ENCODE measurements around the gene KRT26.

GRCh38 chr17:40724656-40725055, 47.3 kb downstream of the KRT26 start:
- TF ChIP-seq CTCF (IDR thresholded peaks at IDR 0.05) = no peak
- TF ChIP-seq MAX (IDR thresholded peaks at IDR 0.05) = no peak
- TF ChIP-seq BHLHE40 (IDR thresholded peaks at IDR 0.05; ENCODE audit: low read depth, low read length) = no peak
- no peak for TF ChIP-seq EP300 (IDR thresholded peaks at IDR 0.05)
- no peak for TF ChIP-seq ZFP36 (IDR thresholded peaks at IDR 0.05; ENCODE audit: borderline replicate concordance, partially characterized antibody)
- TF ChIP-seq NPAS2 (CRISPR knock-in tag; IDR thresholded peaks at IDR 0.05; ENCODE audit: borderline replicate concordance) = no peak
- no peak for TF ChIP-seq RFX5 (IDR thresholded peaks at IDR 0.05)
- TF ChIP-seq POLR2A (IDR thresholded peaks at IDR 0.05; ENCODE audit: low read length) = no peak
- TF ChIP-seq CEBPB (IDR thresholded peaks at IDR 0.05) = no peak
- TF ChIP-seq SMC3 (IDR thresholded peaks at IDR 0.05) = no peak
- TF ChIP-seq USF2 (IDR thresholded peaks at IDR 0.05) = no peak

Measured in A549 (cell line).